HG03520 (cell line): Measurements from ENCODE around the gene C1QTNF8.

Experiments
- ATAC-seq: cut with Tn5 transposase; IDR thresholded peaks from one replicate; pipeline ENCODE4 v1.9.1; 2021; ENCODE audit warnings: mild to moderate bottlenecking, moderate library complexity; ENCODE audit not compliant: unreplicated experiment

Gene C1QTNF8

DNA sequence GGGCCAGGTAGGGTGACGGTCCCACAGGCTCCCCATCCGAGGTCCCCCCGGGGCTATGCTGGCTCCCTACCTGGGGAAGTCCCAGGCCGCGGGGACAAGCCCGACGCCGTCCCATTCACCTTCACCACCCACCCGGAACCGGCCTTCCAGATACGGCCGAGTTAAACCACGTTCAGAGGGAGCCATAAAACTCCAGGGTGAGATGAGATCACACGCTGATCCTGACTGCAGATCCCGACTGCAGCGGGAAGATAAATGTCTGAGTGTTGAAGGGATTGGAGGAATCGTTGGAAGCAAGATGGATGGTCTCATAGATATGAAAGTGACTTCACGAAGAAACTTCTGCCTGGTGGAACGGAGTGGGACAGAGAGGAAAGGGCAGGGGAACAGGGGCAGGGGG lies 13.6 kb upstream of the C1QTNF8 start:
- ATAC-seq, result no peak

DNA sequence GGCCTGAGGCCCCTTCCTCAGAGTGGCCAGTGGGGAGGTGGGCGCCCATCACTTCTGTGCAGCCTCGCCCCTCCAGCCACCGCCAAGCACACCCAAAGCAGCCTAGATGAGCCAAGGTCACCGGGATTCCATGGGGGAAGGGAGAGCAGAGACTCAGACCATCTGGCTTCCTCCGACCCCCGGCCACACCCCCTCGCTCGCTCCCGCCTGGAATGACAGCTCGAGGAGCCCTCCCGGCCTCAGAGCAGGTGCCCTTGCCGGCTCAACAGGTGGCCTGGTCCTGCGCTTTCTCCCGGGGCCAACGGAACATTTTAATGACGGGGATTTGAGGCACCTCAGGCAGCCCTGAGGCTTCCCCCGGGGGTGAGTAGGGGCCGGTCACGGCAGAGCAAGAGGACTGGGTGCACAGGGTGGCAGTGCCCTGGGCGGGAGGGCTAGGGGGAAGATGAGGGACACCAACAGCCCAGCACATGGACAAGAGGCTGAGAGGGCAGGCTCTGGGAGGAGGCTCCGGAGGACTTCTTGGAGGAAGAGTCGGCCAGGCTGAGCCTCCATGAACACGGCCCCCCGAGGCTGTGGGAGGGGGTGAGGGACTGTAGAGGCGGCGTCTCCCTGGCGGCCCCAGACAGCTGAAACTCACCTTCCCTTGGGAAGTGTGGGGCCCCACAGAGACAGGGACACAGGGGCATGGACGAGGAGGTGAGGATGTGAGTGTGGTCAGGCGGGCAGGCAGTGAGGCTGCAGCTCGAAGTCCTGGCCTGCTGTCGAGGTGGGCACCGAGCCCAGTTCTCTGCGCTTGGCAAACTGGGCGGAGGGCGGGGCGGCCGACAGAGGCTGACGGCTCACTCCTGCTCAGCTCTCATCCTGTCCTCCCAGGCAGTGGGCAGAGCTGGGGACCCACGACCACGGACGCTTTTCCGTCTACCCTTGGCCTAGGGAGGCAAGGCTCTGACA lies 12.5 kb upstream of the C1QTNF8 start:
- no peak for ATAC-seq

DNA sequence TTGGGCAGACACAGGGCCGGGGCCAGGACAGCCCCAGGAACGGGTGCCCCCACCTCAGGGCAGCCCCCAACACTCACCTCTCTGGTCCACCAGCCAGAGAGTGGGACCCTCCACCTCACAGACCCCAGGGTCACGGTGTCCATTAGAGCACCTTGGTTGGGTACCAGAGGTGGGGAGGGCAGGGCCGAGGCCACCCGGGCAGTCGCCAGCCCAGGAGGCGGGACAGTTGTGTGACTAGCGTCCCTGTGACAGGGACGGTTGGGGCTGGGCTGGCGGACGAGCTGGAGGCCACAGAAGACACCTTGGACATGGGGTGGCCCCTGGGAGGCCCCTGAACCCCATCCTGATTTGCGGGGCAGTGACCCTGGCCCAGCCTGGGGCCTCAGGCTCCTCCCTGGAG lies 11.7 kb upstream of the C1QTNF8 start:
- ATAC-seq, result no peak

DNA sequence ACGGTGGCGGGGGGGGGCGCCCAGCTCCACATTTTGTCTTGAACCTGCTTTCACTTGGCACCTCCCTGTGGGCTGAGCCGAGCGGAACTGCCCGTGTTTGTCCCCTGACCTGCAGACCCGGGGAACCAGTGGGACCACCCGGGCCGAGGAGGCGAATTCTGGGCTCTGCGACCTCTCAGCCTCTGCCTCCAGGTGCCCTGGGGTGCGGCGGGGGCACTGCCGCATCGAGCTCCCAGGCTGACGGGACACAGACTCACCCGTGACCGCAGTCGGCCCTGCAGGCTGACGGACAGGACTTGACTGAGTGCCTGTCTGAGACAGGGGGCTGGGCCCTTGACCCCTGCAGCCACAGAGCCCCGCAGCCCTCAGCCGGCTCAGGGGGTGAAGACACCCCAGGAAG lies 11.1 kb upstream of the C1QTNF8 start:
- no peak for ATAC-seq

DNA sequence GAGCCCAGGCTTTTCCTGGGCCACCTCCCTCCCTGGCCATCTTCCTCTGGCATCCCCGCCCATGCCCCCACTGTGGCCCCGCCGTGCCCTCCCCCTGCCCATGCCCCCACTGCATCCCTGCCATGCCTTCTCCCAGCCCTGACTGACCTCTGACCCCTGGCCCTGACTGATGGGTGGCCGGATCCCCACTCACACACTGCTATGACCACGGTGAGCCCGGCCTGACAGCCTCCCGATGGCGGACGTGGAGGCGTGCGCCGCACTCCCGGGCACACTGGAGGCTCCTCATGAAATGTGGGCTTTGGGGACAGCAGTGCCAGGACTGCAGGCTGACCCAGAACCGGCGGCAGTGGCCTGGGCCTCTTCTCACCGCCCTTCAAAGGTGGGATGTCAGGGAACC lies 10.6 kb upstream of the C1QTNF8 start:
- no peak for ATAC-seq

DNA sequence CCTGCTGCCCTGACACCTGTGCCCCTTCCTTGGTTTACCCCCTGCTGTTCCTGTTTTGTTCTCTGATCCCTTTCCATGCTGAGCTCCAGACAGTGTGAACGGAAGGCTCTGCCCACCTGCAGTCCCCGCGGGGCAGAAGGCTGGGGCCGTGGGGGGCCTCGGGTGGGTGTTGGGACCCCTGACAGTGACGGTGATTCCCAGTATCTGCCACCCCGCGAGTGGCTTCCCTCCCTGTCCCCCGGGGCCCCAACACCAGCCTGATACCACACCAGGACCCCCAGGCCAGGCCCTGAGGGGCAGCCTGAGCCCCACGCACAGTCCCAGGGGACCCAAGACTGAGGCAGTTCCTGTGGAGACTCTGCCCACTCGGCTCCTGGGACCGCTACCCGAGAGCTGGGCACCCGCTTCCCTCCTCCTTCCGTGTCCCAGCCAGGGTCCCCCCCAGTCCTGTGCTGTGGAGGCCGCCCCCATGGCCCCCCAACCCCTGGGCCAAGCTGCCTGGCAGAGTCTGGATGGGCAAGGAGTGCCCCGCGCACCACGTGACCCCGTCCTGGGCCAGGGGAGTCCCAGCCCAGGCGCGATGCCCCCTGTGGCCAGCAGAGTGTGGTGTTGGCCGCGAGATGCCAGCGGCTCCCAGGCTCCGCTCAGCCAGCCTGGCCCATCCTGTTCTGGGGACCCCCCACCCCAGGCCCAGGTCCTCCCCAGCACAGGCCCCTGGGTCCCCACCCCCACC lies 10.0 kb upstream of the C1QTNF8 start:
- ATAC-seq, result no peak

DNA sequence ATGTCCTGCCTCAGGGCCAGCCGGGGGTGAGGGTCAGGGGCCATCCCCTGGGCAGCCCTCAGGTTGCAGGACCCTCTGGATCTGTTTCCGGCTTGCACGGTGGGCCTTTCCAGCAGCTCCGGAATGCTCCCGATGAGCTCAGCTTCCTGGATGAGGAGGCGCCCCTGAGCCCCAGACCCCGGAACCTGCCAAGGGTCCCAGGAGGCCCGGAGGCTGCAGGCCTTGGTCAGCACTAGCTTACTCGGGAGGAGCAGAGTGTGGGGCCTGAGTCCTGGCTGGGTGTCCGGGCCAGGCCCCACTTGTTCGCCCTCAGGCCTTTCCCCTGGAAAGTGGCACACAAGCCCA lies 7.6 kb upstream of the C1QTNF8 start:
- no peak for ATAC-seq

DNA sequence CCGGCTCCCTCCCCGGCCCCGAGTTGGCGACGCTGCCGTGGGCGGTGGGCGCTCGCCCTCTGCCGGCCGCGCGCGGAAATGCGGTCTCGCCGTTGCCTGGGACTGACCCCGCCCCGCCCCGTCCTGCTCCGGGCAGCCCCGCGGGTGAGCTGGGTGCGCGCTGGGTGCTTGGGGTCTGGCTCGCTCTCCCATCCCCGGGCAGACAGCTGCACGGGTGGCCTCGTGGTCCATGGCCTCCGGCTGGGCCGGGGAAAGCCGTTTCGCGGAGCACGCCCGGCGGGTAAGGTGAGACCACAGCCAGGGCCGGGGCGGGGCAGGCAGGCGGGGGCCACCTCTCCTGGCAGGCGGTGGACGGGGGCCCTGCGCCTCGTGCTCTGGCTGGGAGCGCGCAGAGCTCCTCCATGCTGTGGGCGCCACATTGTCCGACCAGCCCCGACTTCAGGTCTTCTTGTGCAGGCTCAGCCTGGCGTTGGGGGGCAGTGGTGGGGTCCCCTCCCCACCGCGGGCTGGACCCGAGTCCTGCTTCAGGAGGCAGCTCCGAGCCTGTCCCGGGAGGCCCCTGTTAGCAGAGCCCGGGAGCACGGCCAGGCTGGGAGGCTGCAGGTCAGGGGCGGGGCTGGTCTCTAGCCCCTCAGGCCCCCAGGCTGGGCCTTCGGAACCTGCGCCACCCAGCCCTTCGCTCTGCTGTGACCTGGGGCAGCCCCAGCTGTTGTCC lies 7.0 kb upstream of the C1QTNF8 start:
- no peak for ATAC-seq

DNA sequence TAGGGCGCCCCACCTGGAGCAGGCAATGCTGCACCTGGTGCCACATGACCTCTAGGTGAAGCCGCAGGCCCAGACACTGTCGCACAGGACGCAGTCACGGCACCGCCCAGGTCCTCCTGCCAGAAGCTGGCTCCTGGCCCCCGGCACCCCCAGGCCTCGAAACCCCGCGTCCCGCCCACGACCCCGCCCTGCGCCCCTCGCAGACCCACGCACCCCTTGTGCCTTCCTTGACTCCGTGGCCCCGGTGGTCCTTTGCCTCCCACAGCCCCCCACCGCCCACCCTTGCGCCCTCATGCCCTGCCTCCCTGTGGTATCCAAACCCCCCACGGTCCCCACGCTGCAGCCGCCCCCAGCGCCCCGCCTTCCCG lies 6.3 kb upstream of the C1QTNF8 start:
- no peak for ATAC-seq

DNA sequence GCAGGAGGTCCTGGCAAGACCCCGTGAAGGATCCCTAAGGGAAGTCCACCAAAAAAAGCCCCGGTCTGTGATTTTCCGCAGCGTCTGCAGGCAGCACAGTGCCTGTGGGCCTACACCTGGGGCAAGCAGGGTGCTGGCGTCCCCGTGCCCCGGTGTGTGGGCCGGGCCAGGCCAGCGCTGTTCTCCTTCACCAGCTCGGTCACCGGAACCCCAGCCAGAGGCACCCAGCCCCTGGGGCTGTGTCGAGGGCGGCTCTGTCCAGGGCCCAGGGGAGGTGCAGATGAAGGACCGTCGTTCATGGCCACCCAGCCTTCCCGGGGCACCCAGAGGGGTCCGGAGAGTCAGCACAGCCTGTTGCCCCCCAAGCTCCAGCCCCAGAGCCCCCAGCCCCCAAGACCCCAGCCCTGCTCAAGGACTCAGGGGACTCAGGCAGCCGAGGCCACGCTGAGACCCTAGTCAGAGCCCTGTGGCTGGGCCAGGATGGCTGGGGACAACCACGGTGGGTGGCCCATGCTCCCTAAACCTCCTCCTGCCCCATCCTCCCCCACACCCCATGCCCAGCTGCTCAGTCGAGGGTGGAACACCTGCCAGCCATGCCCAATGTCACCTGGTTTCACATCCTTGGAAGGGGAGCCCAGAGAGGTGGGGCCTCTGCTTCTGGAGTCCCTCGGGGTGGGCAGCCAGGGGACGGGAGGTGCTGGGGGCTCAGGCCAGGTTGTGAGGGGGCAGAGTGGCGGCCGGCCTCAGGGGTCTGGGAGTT lies 5.7 kb upstream of the C1QTNF8 start:
- no peak for ATAC-seq

DNA sequence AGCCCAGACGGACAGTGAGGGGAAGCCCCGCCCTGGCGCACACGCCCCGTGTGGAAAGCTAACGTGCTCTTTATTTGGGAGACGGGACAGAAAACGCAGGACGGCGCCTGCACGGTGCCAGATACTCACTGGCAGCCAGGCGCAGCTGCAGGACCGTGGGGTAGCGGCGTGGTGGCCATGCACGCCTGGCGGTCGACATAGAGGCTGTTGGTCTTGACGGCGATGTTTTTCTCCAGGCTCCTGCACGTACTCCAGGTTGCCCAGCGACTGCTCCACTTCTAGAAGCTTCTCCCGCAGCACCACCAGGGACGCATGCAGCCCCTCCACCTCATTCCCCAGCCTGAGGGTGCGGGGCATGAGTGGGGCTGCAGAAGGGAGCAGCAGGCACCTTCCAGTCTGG lies 5.1 kb upstream of the C1QTNF8 start:
- no peak for ATAC-seq

DNA sequence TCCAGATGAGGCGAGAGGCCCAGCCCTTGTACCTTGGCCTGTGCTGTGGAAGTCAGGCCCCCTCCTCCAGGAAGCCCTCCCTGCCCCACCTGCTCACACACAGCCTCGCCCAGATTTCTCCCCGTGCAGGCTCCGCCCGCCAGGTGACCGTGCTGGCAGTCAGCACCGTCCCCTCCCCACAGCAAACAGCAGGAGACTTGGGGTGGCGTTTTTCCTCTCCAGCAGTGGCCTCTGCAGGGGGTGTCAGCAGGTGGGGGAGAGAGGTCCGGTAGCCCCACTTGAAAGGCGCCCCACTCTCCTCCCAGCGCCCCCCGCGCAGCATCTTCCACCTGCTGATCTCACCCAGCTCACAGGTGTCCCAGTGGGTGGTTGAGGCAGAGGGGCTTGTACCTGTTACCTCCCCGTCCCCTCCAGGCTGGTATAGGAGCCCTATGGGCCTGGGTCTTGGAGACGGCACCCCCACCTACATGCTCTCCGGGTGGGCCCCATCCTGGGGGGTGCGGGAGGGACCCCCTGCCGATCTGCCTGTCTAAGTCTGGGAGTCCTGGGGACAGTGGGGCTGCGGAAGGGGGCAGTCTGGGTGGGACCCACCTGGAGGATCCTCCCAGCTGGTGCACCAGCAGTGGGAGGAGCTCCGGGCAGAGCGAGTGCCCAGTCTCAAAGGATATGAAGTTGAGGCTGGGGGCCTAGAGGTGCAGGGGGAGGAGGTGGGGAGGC lies 4.2 kb upstream of the C1QTNF8 start:
- no peak for ATAC-seq

DNA sequence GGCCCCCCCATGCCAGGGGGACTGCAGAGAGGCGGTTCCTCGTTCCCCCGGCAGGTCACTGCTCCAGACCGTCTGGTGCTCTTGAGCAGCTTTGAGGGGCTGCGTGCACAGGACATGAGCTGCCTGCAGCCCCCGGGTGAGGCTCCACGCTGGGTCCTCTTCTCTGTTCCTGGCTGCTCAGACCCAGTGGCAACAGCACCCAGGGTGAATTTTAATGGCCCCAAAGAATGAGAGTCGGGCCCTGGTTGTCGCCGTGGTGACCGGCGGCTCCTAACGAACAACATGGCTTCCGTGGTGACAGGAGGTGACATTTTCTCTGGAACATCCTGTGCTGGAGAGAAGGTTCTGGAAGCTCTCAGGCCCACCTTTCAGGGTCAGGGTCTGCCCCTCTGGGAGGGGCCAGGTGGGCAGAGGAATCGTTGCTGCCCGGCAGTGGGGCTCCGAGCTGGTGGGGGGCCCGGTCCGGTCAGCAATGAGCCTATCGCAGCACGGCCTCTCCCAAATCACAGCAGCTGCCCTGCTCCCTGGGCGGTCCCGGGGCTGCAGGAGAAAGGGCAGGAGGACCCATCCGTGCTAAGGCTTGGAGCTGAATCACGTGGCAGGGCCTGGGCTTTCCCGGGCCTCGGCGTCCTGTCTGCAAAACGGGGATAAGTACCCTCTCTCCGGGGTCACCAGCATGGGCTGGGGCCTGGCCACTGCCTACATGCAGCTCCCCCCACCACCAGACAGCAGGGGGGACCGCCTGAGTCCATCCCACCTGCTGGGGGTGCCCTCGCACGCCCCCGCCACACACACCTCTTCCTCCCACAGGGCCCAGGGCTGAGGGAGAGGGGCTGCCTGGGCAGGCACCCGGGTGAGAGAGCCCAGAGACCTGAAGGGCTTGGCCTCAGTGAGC lies 3.4 kb upstream of the C1QTNF8 start:
- no peak for ATAC-seq

DNA sequence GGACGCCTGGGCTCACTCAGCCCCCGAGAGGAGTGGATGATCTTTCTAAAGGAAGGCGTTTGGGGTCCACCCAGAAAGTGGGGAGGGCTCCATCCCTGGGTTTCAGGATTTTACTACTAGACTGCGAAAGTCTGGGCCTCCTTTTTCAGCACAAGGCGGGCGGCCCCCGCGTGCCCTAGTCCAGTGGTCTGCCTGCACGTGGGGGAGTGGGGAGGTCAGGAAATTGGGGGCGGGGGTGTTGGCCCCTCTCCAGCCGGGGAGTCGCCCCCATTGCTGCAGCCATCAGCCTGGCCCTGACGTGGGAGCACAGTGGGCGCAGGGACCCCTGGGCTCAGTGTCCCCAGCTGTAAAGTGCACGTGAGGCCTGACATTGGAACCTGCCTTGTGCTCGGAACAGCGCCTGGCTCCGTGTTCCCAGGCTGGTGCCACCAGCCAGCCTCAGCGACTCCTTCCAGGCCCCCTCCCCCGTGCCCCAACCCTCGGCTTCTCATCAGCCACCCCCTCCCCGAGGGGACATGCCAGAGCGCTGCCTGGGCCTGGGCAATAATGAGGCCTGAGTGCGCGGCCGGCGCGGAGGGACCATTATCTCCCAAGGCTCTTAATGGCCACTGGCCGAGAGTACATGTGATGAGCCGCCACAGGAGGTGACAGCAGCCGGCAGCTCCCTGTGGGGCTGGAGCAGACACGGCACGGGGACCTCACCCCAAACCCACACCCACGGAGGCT lies 2.4 kb upstream of the C1QTNF8 start:
- ATAC-seq, result no peak

DNA sequence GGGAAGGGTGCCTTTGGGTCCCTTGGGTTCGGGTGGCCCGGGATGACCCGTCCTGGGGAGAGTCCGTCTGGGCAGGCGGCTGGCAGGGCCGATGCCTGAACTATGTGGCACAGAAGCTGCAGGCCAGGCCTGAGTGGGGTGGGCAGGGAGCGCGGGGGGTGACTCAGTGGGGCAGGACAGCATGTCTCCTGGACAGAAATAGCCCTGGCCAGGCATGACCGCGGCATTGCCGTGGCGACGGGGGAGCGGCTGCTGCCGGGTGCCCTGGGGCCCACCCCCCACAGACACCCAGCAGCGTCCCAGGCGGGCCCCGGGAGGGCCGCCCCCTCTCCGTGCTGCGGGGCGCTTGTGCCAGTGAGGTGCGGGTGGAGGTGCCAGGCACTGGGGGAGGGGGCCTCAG lies 1.8 kb upstream of the C1QTNF8 start:
- no peak for ATAC-seq

DNA sequence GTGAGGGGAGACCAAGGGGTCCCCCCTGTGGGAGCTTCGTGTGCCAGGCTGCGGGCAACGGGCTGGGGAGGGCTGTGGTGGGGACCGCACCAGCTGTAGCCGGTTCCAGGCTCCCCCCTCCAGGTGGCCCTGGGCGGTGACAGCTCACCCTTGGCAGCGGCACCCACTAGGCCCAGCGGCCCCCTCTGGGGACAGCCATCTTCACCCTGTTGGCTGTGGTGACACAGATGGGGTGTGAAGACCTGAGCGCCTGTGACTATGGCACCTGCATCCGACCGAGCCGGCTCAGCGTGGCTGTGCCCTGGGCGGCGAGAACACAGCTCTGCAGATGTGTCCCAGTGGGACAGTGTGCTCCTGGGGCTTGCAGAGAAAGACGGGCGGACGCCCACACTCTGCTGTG lies 1.1 kb upstream of the C1QTNF8 start:
- ATAC-seq, result no peak

DNA sequence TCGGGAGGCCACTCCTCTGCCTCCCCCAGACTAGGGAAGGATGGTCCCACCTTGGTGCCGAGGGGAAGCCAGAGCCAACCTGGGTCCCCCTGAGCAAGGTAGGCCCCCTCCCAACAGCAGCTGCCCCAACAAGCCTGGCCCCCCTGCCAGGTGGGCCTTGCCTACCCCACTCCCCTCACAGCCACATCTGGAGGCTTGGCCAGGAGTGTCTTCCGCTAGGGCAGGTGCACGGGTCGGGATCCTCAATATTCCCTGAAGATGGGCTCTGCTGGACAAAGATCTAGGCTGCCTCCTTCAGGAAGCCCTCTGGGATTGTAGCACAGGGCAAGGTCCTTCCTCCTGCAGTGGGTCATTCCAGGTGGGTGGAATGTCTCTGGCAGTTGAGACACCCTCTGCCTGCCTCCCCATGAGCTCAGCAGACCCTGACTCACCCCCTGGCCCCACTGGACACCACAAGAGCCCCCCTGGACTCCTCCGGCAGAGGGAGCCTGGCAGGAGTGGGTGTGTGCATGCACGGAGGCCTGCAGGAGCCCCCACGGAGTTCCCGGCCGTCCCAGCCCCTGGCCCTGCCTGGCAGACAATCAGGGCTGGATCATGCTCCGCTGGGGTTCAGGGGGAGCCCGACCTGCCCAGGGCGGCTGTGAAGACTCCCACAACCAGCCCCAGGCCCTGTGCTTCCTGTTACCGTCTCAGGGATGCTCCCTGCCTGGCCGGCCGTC lies 435 bp downstream of the C1QTNF8 start:
- no peak for ATAC-seq
